ENCODE measurements around the gene PKDCC. TPM values are rescaled to one million over a fixed set of nuclear protein-coding genes. Genes with fewer than 3 reads are reported as not detected.

Gene PKDCC
- total and polyA plus RNA-seq, 2 of the 8 experiments (the other 6 are each of a cell fraction or from before 2014, with no cell fraction given): 49.9 to 80.1 TPM

GRCh38 chr2:42030829-42031228, 17.0 kb upstream of the PKDCC start (continued):
- TF ChIP-seq GABPA (IDR thresholded peaks at IDR 0.05; ENCODE audit: borderline replicate concordance, insufficient read depth, low read length): no peak
- no peak for TF ChIP-seq POLR2A (IDR thresholded peaks at IDR 0.05; ENCODE audit: control extremely low read depth in 1 of 2, low read depth in 2 of 2, low read length in 2 of 2)
- no peak for TF ChIP-seq CHD1 (IDR thresholded peaks at IDR 0.05; ENCODE audit: low read depth, low read length)
- no peak for TF ChIP-seq CTBP2 (IDR thresholded peaks at IDR 0.05; ENCODE audit: borderline replicate concordance, insufficient read depth, insufficient read length, low read length)
- TF ChIP-seq TAF1 (IDR thresholded peaks at IDR 0.05; ENCODE audit: low read depth, low read length): no peak
- TF ChIP-seq EGR1 (IDR thresholded peaks at IDR 0.05; ENCODE audit: borderline replicate concordance, low read depth, low read length): no peak
- no peak for TF ChIP-seq KDM4A (IDR thresholded peaks at IDR 0.05; ENCODE audit: low read depth, low read length, severe bottlenecking)
- TF ChIP-seq BCL11A (IDR thresholded peaks at IDR 0.05; ENCODE audit: low read depth in 2 of 2, low read length in 2 of 2): no peak
